HepG2 (cell line): ENCODE data around the gene LTBR. TPM values are rescaled to one million over a fixed set of nuclear protein-coding genes. Genes with fewer than 3 reads are reported as not detected.

ENCODE experiments used
- ARHGAP35 ChIP-seq: sonication (generic); formaldehyde crosslinking; IDR thresholded peaks from 2 replicates; pipeline ENCODE4 v1.9.0; 2022; ENCODE audit warnings: mild to moderate bottlenecking, inconsistent platforms, moderate library complexity, missing genetic modification reagents, borderline replicate concordance
- ARID4A ChIP-seq: sonication (generic); formaldehyde crosslinking; IDR thresholded peaks from 2 replicates; pipeline ENCODE4 v1.5.0; 2020; ENCODE audit warnings: mild to moderate bottlenecking, missing genetic modification reagents, borderline replicate concordance
- CEBPB ChIP-seq: IDR thresholded peaks from 2 replicates; pipeline ENCODE4 v1.6.1; 2011; ENCODE audit warnings: low read depth, low read length, improper control_type of control experiment, borderline replicate concordance
- HNRNPK ChIP-seq: fragments of 200-400 bp; formaldehyde crosslinking; IDR thresholded peaks from 2 replicates; pipeline ENCODE4 v1.6.1; 2018; ENCODE audit warnings: low read length, low read depth, moderate library complexity, mild to moderate bottlenecking; ENCODE audit not compliant: poor library complexity, severe bottlenecking
- HOXD1 ChIP-seq: sonication (generic); formaldehyde crosslinking; IDR thresholded peaks from 2 replicates; pipeline ENCODE4 v1.5.0; 2020; ENCODE audit warnings: missing genetic modification reagents
- IRF2 ChIP-seq: IDR thresholded peaks from 2 replicates; pipeline ENCODE4 v1.6.1; 2018; ENCODE audit warnings: missing genetic modification reagents, missing compliant biosample characterization
- KAT8 ChIP-seq: IDR thresholded peaks from 2 replicates; pipeline ENCODE4 v1.6.1; 2016; ENCODE audit warnings: missing genetic modification reagents, missing compliant biosample characterization
- KDM1A ChIP-seq: IDR thresholded peaks from 2 replicates; pipeline ENCODE4 v1.6.1; 2016; ENCODE audit warnings: missing compliant biosample characterization
- MAFG ChIP-seq: sonication (generic); formaldehyde crosslinking; IDR thresholded peaks from 2 replicates; pipeline ENCODE4 v1.5.1; 2020; ENCODE audit warnings: mild to moderate bottlenecking, missing genetic modification reagents
- MAX ChIP-seq: IDR thresholded peaks from 2 replicates; pipeline ENCODE4 v1.6.1; 2012; ENCODE audit warnings: inconsistent platforms
- NCOA1 ChIP-seq: sonication (generic); formaldehyde crosslinking; IDR thresholded peaks from 2 replicates; pipeline ENCODE4 v1.9.0; 2021; ENCODE audit warnings: missing genetic modification reagents
- NFE2L2 ChIP-seq: fragments of 150-350 bp; IDR thresholded peaks from 2 replicates; pipeline ENCODE4 v1.6.1; 2014; ENCODE audit warnings: low read length
- POLR2AphosphoS2 ChIP-seq: IDR thresholded peaks from 2 replicates; pipeline ENCODE4 v1.6.1; 2011; ENCODE audit warnings: low read depth, low read length, improper control_type of control experiment
- TARDBP ChIP-seq: sonication (generic); formaldehyde crosslinking; IDR thresholded peaks from 2 replicates; pipeline ENCODE4 v1.8.0; 2022; ENCODE audit warnings: mild to moderate bottlenecking, missing genetic modification reagents
- TCF7L2 ChIP-seq: IDR thresholded peaks from 2 replicates; pipeline ENCODE4 v1.6.1; 2011; ENCODE audit warnings: mild to moderate bottlenecking, low read depth, low read length, moderate library complexity
- THAP11 ChIP-seq: IDR thresholded peaks from 2 replicates; pipeline ENCODE4 v1.6.1; 2016; ENCODE audit warnings: missing biosample characterization, missing genetic modification reagents
- ZNF12 ChIP-seq: sonication (generic); formaldehyde crosslinking; IDR thresholded peaks from 2 replicates; pipeline ENCODE4 v1.5.0; 2020; ENCODE audit warnings: missing genetic modification reagents
- ZNF18 ChIP-seq: sonication (generic); formaldehyde crosslinking; IDR thresholded peaks from 2 replicates; pipeline ENCODE4 v1.8.0; 2022; ENCODE audit warnings: mild to moderate bottlenecking, missing genetic modification reagents; ENCODE audit not compliant: insufficient replicate concordance
- ZNF335 ChIP-seq: sonication (generic); formaldehyde crosslinking; IDR thresholded peaks from 2 replicates; pipeline ENCODE4 v1.4.0; 2020; ENCODE audit warnings: missing genetic modification reagents
- ZNF660 ChIP-seq: sonication (generic); formaldehyde crosslinking; IDR thresholded peaks from 2 replicates; pipeline ENCODE4 v1.5.1; 2020; ENCODE audit warnings: mild to moderate bottlenecking, low read depth, missing genetic modification reagents, borderline replicate concordance
- ZNF746 ChIP-seq: sonication (generic); formaldehyde crosslinking; IDR thresholded peaks from 2 replicates; pipeline ENCODE4 v1.8.0; 2022; ENCODE audit warnings: mild to moderate bottlenecking, missing genetic modification reagents
- ZNF776 ChIP-seq: sonication (generic); formaldehyde crosslinking; IDR thresholded peaks from 2 replicates; pipeline ENCODE4 v1.4.0; 2020; ENCODE audit warnings: mild to moderate bottlenecking, missing genetic modification reagents
- polyA plus RNA-seq, 8 experiments: library from polyadenylated mRNA; depleted of rRNA in 3 of 8; stranded (reverse) in 7 of 8; unstranded in 1 of 8; fragments of >200 nt; fragmentation: Illumina TruSeq in 4 of 8; extraction: Trizol in 4 of 8; gene quantifications; 2 replicates each; pipeline versions ENCODE4 v1.2.1 to v1.2.3, GENCODE V29; 2011 to 2016; ENCODE audit warnings: low read depth in 4 of 8, missing spikeins in 1 of 8, mixed read lengths in 1 of 8; ENCODE audit not compliant: insufficient read depth in 1 of 8
- total RNA-seq, 5 experiments: library from RNA; depleted of rRNA; stranded (reverse); fragments of >200 nt; fragmentation: Illumina TruSeq; extraction: Trizol; gene quantifications; 2 replicates each; pipeline ENCODE4 v1.2.3, GENCODE V29; 2016; ENCODE audit warnings: low read depth in 1 of 5
- TF ChIP-seq, protein P1 (sequence below): sonication (generic); formaldehyde crosslinking; conservative IDR thresholded peaks from 2 replicates; pipeline ENCODE4 v1.8.0; 2022; ENCODE audit warnings: missing genetic modification reagents

Gene LTBR
- total and polyA plus RNA-seq, 2 of the 13 experiments (the other 11 are each of a cell fraction or from before 2014, with no cell fraction given), result 31.4 to 34.8 TPM

DNA sequence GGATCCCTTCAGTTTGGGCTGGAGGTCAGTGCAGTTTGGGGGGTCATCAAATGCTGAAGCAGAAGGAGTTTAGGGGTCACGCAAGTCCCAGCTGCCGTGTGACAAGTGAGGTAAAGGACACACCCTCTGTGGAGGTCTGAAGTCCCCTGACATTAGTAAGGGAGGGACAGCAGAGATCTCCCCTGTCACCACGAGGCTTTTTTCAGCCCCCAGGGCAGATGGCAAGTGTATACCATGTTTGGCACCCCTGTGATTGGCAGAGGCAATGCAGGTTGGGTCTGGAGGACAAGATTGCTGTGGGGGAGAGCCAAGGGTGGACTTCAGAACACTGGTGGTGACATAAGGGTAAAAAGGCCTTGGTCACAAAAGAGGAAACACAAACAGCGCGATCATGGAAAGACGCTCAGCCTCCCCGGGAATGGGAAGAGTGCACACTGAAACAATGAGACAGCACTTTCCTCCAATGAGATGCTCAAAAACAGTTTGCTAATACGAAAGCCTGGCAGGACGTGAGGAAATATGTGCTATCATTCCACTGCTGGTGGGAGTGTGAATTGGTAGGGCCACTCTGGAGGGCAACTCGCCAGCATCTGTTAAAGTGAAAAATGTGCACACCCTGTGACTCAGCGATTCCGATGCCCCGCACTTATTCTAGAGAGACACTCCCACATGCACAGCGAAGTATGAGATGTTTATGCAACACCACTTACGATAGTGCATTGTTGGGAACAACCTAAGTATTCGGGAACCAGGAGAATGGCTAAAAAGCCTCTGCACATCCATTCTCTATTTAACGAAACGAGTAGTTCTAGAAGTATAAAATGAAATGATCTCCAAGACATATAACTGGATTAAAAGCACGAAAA is 46.4 kb downstream of the LTBR start (continued):
- TF ChIP-seq ARHGAP35 (CRISPR knock-in tag) (no peak), ZNF18 (peak; percentile 93), ZNF660 (CRISPR knock-in tag) (no peak), ZNF776 (no peak), MAX (peak; percentile 54), HOXD1 (no peak), IRF2 (CRISPR knock-in tag) (peak; percentile 14; the same call in 1 of the 2 replicates), NFE2L2 (peak; percentile 91), HNRNPK (no peak), TARDBP (CRISPR knock-in tag) (0 out of 2 replicates have a peak, but pooled peaks have one; percentile 34), KDM1A (no peak), CEBPB (peak; percentile 17; the same call in 1 of the 2 replicates), THAP11 (CRISPR knock-in tag) (no peak), ZNF746 (CRISPR knock-in tag) (no peak), ARID4A (peak; percentile 59; the same call in 1 of the 2 replicates), ZNF12 (CRISPR knock-in tag) (0 out of 2 replicates have a peak, but pooled peaks have one; percentile 27), NCOA1 (CRISPR knock-in tag) (no peak), KAT8 (CRISPR knock-in tag) (no peak), POLR2AphosphoS2 (no peak), ZNF335 (peak; percentile 55; the same call in 1 of the 2 replicates), TCF7L2 (no peak), MAFG (CRISPR knock-in tag) (peak; percentile 95)
- TF ChIP-seq, protein P1, sequence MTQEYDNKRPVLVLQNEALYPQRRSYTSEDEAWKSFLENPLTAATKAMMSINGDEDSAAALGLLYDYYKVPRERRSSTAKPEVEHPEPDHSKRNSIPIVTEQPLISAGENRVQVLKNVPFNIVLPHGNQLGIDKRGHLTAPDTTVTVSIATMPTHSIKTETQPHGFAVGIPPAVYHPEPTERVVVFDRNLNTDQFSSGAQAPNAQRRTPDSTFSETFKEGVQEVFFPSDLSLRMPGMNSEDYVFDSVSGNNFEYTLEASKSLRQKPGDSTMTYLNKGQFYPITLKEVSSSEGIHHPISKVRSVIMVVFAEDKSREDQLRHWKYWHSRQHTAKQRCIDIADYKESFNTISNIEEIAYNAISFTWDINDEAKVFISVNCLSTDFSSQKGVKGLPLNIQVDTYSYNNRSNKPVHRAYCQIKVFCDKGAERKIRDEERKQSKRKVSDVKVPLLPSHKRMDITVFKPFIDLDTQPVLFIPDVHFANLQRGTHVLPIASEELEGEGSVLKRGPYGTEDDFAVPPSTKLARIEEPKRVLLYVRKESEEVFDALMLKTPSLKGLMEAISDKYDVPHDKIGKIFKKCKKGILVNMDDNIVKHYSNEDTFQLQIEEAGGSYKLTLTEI (CRISPR knock-in tag), result no peak
